ENCODE data around the gene RAB3IL1. TPM values are rescaled to one million over a fixed set of nuclear protein-coding genes. Genes with fewer than 3 reads are reported as not detected.

RAB3IL1 gene
- total and polyA plus RNA-seq, 2 of the 13 experiments (the other 11 are each of a cell fraction or from before 2014, with no cell fraction given), result 1.2 to 2.0 TPM

GRCh38 chr11:61960532-61960931, 43.2 kb upstream of the RAB3IL1 start:
- CTCF ChIA-PET (ENCODE audit: low intra/inter-chr PET ratio, low total read pairs), result no interaction called here
- Histone ChIP-seq H3K79me2 (ENCODE audit: insufficient read depth, low read length) (peaks cover 8% of the 10 kb centered on the region), H3K27me3 (ENCODE audit: control insufficient read depth in 1 of 2, insufficient read depth in 2 of 2, low read length in 2 of 2) (no peaks in the 10 kb centered on the region), H3K27ac (ENCODE audit: extremely low read length, insufficient read depth, low read length) (no peak overlapping the region), H3K4me3 (replicated peaks in 1 of 3; ENCODE audit: insufficient read depth in 1 of 3, low read depth in 2 of 3, low read length in 3 of 3) (no peak overlapping the region), H4K20me1 (ENCODE audit: insufficient read depth, low read length) (peaks cover 25% of the 10 kb centered on the region), H3K36me3 (replicated peaks in 1 of 2; ENCODE audit: control insufficient read depth in 1 of 2, insufficient read depth in 2 of 2, low read length in 2 of 2) (peaks cover 4 to 16% of the 10 kb centered on the region in 2 experiments; a peak in 4 of 5 replicates), H3K9ac (ENCODE audit: insufficient read depth, low read depth, low read length) (no peak overlapping the region), H3K4me2 (ENCODE audit: low read depth, low read length) (no peak overlapping the region), H3K4me1 (ENCODE audit: insufficient read depth, low read length) (peaks cover 51% of the 10 kb centered on the region), H2AFZ (ENCODE audit: low read length) (no peak overlapping the region), H3K9me3 (ENCODE audit: low read length) (no peaks in the 10 kb centered on the region)
- ATAC-seq, result no peak
- POLR2A ChIA-PET, result interaction anchor here (6.1 to 9.7 kb wide), 4 partner anchors 10 to 34 kb away, joined by 99 to 323 read pairs (median 148); partner anchors contain the start of gene BEST1
- intact Hi-C loops (cut with micrococcal nuclease; ENCODE audit: unreplicated experiment) (no loop called here), in situ Hi-C loops (cut with HindIII; ENCODE audit: extremely low pct_ligation_motif_present, low pct_unique_long_range_greater_than_20kb) (no loop called here)
- 51% methylated on average over 3 of the region's 3 CpGs for WGBS (ENCODE audit: low lambda C conversion rate)
- no TSS peak for BruUV-seq (replicated peaks)
- no peak for DNase-seq (ENCODE audit: low spot score)
- TF ChIP-seq ISL2 (CRISPR knock-in tag; IDR thresholded peaks at IDR 0.05) (no peak), PAWR (CRISPR knock-in tag; IDR thresholded peaks at IDR 0.05; ENCODE audit: borderline replicate concordance) (no peak), SNAPC4 (CRISPR knock-in tag; IDR thresholded peaks at IDR 0.05) (no peak)
- FAIRE-seq, result no peak
